ENCODE measurements around the gene FOXP1.

FOXP1 gene

DNA sequence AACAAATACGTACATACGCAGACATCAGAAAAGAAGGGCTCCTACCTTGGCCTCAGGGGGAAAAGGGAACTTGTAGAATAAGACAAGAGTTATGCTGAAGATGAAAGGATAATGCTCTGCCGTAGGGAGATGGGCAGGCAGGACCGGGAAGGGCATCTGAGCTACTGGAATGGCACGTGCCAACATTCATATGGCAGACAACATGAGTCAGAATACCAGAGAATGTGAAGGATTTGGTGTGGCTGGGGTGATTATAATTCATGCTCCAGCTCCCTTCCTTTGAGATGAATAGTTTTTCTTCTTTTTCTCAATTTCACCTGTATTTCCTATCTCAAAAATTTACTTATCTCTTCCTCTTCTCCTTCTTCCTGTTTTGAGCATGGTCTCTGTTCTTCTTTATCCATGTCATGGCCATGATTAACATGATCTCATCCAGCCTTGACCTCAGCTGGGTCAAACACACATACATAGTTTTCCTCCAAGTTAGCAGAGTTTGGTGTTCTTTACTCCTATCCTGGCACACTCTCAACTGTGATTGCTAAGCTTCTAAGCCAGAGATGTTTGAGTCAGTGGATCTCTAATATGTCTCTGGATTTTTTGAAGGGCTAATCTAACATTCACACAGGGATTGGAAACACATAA lies 507.0 kb downstream of the FOXP1 start:
- Histone ChIP-seq H3K27ac (no peak overlapping the region), H3K4me3 (ENCODE audit: low read depth, low read length) (no peak overlapping the region), H3K36me3 (no peaks in the 10 kb centered on the region), H3K27me3 (ENCODE audit: insufficient read depth, low read depth, severe bottlenecking) (no peaks in the 10 kb centered on the region), H3K9me3 (ENCODE audit: severe bottlenecking) (no peaks in the 10 kb centered on the region)
- no peak for DNase-seq
- TF ChIP-seq, protein P1, sequence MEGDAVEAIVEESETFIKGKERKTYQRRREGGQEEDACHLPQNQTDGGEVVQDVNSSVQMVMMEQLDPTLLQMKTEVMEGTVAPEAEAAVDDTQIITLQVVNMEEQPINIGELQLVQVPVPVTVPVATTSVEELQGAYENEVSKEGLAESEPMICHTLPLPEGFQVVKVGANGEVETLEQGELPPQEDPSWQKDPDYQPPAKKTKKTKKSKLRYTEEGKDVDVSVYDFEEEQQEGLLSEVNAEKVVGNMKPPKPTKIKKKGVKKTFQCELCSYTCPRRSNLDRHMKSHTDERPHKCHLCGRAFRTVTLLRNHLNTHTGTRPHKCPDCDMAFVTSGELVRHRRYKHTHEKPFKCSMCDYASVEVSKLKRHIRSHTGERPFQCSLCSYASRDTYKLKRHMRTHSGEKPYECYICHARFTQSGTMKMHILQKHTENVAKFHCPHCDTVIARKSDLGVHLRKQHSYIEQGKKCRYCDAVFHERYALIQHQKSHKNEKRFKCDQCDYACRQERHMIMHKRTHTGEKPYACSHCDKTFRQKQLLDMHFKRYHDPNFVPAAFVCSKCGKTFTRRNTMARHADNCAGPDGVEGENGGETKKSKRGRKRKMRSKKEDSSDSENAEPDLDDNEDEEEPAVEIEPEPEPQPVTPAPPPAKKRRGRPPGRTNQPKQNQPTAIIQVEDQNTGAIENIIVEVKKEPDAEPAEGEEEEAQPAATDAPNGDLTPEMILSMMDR (IDR thresholded peaks at IDR 0.05; ENCODE audit: low read depth, low read length), result no peak

DNA sequence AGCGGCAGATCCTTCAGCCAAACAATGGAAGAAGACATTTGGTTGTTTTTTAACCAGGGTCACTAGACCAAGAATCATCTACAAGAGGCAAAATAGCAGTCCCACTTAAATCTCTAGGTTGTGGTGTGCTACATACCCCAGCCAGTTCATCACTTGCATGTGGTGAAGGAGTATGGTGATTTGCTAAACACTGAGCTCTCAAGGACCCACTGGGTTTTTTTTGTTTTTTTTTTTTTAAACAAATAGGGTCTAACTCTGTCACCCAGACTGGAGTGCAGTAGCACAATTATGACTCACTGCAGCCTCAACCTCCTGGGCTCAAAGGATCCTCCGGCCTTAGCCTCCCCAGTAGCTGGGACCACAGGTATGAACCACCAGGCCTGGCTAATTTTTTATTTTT lies 508.0 kb downstream of the FOXP1 start:
- Histone ChIP-seq H3K4me3 (ENCODE audit: low read depth, low read length) (no peak overlapping the region), H3K27ac (no peak overlapping the region), H3K27me3 (ENCODE audit: insufficient read depth, low read depth, severe bottlenecking) (no peaks in the 10 kb centered on the region), H3K9me3 (ENCODE audit: severe bottlenecking) (no peaks in the 10 kb centered on the region), H3K36me3 (no peaks in the 10 kb centered on the region)
- no peak for DNase-seq
- TF ChIP-seq, protein P1 (IDR thresholded peaks at IDR 0.05; ENCODE audit: low read depth, low read length), result no peak

DNA sequence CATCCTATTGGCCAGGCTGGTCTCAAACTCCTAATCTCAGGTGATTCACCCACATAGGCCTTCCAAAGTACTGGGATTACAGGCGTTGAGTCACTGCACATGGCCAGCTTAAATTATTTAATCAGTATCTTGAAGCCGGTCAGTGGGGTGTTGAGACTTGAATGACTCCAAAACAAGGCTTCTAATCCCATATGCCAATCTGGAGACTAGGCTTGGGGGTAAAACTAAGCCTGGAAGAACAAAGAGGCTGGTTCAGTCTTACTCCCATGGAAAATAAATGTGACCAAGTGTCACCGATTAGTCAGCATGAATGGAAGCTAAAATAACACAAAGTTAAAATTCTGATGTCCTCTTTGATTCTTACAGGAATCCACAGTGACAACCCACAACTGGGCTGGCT lies 509.1 kb downstream of the FOXP1 start:
- H3K27ac ChIP-seq, result no peak overlapping the region

DNA sequence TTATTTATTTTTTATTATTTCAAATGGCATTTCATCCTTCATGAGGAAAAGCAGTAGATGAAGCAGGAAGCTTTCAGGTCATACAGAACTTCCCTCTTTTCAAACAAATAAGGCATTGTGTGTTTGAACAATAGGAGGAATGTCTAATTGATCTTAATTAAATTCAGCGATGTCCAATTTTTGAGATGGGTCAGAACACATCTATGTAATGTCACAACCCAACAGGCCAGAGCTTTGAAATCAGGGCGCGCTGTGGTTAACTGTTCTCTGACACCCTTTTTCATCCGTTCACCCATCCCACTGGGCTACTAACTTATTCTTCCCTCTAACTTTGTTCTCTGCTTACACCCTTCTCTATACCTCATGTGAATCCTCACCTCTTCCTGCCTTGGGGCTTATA lies 510.5 kb downstream of the FOXP1 start:
- H3K9me3 ChIP-seq (ENCODE audit: severe bottlenecking), result no peaks in the 10 kb centered on the region
- H3K27ac ChIP-seq, result no peak overlapping the region
- TF ChIP-seq, protein P1 (IDR thresholded peaks at IDR 0.05; ENCODE audit: low read depth, low read length), result no peak
- DNase-seq, result no peak
- H3K27me3 ChIP-seq (ENCODE audit: insufficient read depth, low read depth, severe bottlenecking), result no peaks in the 10 kb centered on the region
- no peak overlapping the region for H3K4me3 ChIP-seq (ENCODE audit: low read depth, low read length)
- no peaks in the 10 kb centered on the region for H3K36me3 ChIP-seq

More for the DNA sequence above, 509.1 kb downstream of the FOXP1 start:
- no peaks in the 10 kb centered on the region for H3K27me3 ChIP-seq (ENCODE audit: insufficient read depth, low read depth, severe bottlenecking)
- no peaks in the 10 kb centered on the region for H3K9me3 ChIP-seq (ENCODE audit: severe bottlenecking)
- DNase-seq, result no peak
- TF ChIP-seq, protein P1 (IDR thresholded peaks at IDR 0.05; ENCODE audit: low read depth, low read length), result no peak
- no peak overlapping the region for H3K4me3 ChIP-seq (ENCODE audit: low read depth, low read length)
- H3K36me3 ChIP-seq, result no peaks in the 10 kb centered on the region

DNA sequence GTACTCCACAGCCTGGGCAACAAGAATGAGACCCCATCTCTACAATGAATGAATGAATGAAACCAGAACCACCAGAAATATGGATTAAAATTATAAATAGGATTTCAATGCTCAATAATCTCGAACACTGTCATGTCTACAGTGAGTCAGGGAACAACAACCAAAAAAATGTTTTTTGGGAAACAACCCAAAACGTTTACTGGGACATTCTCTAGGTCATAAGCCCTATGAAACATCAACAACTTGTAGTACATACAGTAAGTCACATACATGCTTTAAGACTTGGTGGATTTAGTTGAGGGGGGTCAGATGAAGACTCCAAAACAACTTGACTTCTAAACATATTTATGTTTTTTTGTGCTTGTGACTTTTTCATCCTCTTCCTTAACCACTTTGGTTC lies 511.2 kb downstream of the FOXP1 start:
- TF ChIP-seq, protein P1 (IDR thresholded peaks at IDR 0.05; ENCODE audit: low read depth, low read length), result no peak
- no peak overlapping the region for H3K27ac ChIP-seq
- no peaks in the 10 kb centered on the region for H3K27me3 ChIP-seq (ENCODE audit: insufficient read depth, low read depth, severe bottlenecking)
- no peaks in the 10 kb centered on the region for H3K36me3 ChIP-seq
- H3K9me3 ChIP-seq (ENCODE audit: severe bottlenecking), result no peaks in the 10 kb centered on the region
- no peak overlapping the region for H3K4me3 ChIP-seq (ENCODE audit: low read depth, low read length)
- DNase-seq, result no peak

Measured in WERI-Rb-1 (cell line).